Common myeloid progenitor, CD34-positive (primary cell): Measurements from ENCODE around the gene FOXP1.

Experiments
- CTCF ChIA-PET: fragments of 350-600 bp; sonication (Branson Sonifier 250); formaldehyde crosslinking; loops from one replicate; lab custom pipeline; 2021; ENCODE audit warnings: antibody characterized with exemption; lab: Charles Lee
- POLR2A ChIA-PET: fragments of 350-600 bp; sonication (Branson Sonifier 250); formaldehyde crosslinking; loops from one replicate; lab custom pipeline; 2021; ENCODE audit warnings: antibody characterized with exemption; lab: Charles Lee
- DNase-seq, 3 donors: peaks; one replicate each; pipeline versions ENCODE4 v3.0.0 to v3.0.0-alpha.2; 2013
- H3K27ac ChIP-seq, 2 experiments: 1 replicate in 1 of 2; 2 replicates in 1 of 2; pipeline ENCODE4 v1.7.0; 2013; ENCODE audit warnings: inconsistent platforms in 2 of 2, low read length in 2 of 2, mild to moderate bottlenecking in 2 of 2, low read depth in 1 of 2, moderate library complexity in 1 of 2; ENCODE audit not compliant: severe bottlenecking in 2 of 2, insufficient read depth in 1 of 2, poor library complexity in 1 of 2
- H3K27me3 ChIP-seq, 5 experiments: replicated peaks in 2 of 5; 1 replicate in 3 of 5; 2 replicates in 2 of 5; pipeline versions ENCODE4 v1.6.1 to v1.7.0; 2013; ENCODE audit warnings: low read length in 4 of 5, mild to moderate bottlenecking in 2 of 5, moderate library complexity in 2 of 5, inconsistent platforms in 1 of 5; ENCODE audit not compliant: insufficient read depth in 5 of 5, control insufficient read depth in 4 of 5
- H3K36me3 ChIP-seq, 4 experiments: 1 replicate in 2 of 4; 2 replicates in 2 of 4; pipeline versions ENCODE4 v1.6.1 to v1.7.0; 2013; ENCODE audit warnings: low read length in 3 of 4, control low read depth in 1 of 4, mild to moderate bottlenecking in 1 of 4; ENCODE audit not compliant: control insufficient read depth in 4 of 4, insufficient read depth in 4 of 4
- H3K4me1 ChIP-seq, 4 experiments: 1 replicate in 3 of 4; 2 replicates in 1 of 4; pipeline versions ENCODE4 v1.6.1 to v1.7.1; 2013; ENCODE audit warnings: low read length in 3 of 4, mild to moderate bottlenecking in 3 of 4, control low read depth in 1 of 4, inconsistent platforms in 1 of 4, moderate library complexity in 1 of 4; ENCODE audit not compliant: control insufficient read depth in 4 of 4, insufficient read depth in 4 of 4; ENCODE audit errors: control extremely low read depth in 1 of 4
- H3K4me3 ChIP-seq, 7 experiments: 1 replicate in 4 of 7; 2 replicates in 3 of 7; pipeline versions ENCODE4 v1.5.1 to v1.7.0; 2013; ENCODE audit warnings: mild to moderate bottlenecking in 7 of 7, low read length in 6 of 7, moderate library complexity in 6 of 7, inconsistent platforms in 2 of 7, low read depth in 2 of 7, control low read depth in 1 of 7; ENCODE audit not compliant: insufficient read depth in 4 of 7, control insufficient read depth in 1 of 7; ENCODE audit errors: extremely low read depth in 1 of 7
- H3K9me3 ChIP-seq, 5 experiments: 1 replicate in 4 of 5; 2 replicates in 1 of 5; pipeline versions ENCODE4 v1.6.1 to v1.7.1; 2013; ENCODE audit warnings: low read length in 4 of 5, mild to moderate bottlenecking in 2 of 5, inconsistent platforms in 1 of 5, low read depth in 1 of 5, moderate library complexity in 1 of 5; ENCODE audit not compliant: control insufficient read depth in 4 of 5, insufficient read depth in 2 of 5; ENCODE audit errors: control extremely low read depth in 1 of 5
- WGBS: methylation state at CpG from one replicate; pipeline ENCODE4 v1.1.5; 2013; ENCODE audit not compliant: insufficient coverage; 5-methylcytosine and 5-hydroxymethylcytosine counted together

Gene FOXP1

GRCh38 chr3:71304684-71305083 lies 278.8 kb downstream of the FOXP1 start:
- CTCF ChIA-PET, result interaction anchor here (1.0 to 1.6 kb wide), 5 partner anchors 9 to 298 kb away, joined by 3 to 6 read pairs (median 5); no protein-coding TSS in a partner anchor
- peaks cover 0 to 2% (median 0%) of the 10 kb centered on the region in 4 experiments for H3K36me3 ChIP-seq
- 3% methylated on average over 3 of the region's 3 CpGs for WGBS
- peak overlapping the region; percentile 67 to 89 for H3K27ac ChIP-seq
- peaks cover 42 to 81% (median 58%) of the 10 kb centered on the region in 4 experiments for H3K4me1 ChIP-seq
- peak overlapping the region in 6 of 7 experiments; percentile 61 to 81 (median 70) for H3K4me3 ChIP-seq
- H3K9me3 ChIP-seq, result no peaks in the 10 kb centered on the region
- POLR2A ChIA-PET, result no interaction called here
- H3K27me3 ChIP-seq, result no peaks in the 10 kb centered on the region
- peak in 2 of 3 donors; percentile 56 to 57 for DNase-seq

GRCh38 chr3:71304247-71304646 lies 279.3 kb downstream of the FOXP1 start:
- ChIA-PET POLR2A (no interaction called here), CTCF (interaction anchor here (0.7 to 1.5 kb wide), 4 partner anchors 10 to 298 kb away, joined by 4 to 6 read pairs (median 4); no protein-coding TSS in a partner anchor)
- WGBS, result no CpG with 5 or more reads among the region's 3 CpGs
- H3K27me3 ChIP-seq, result no peaks in the 10 kb centered on the region
- no peaks in the 10 kb centered on the region for H3K9me3 ChIP-seq
- H3K4me1 ChIP-seq, result peaks cover 38 to 77% (median 54%) of the 10 kb centered on the region in 4 experiments
- H3K4me3 ChIP-seq, result peak overlapping the region in 6 of 7 experiments; percentile 35 to 81 (median 66)
- no peak for DNase-seq
- peak overlapping the region; percentile 67 to 89 for H3K27ac ChIP-seq
- H3K36me3 ChIP-seq, result peaks cover 0 to 2% (median 0%) of the 10 kb centered on the region in 4 experiments

- ChIA-PET POLR2A (no interaction called here), CTCF (interaction anchor here (0.7 to 1.5 kb wide), 4 partner anchors 10 to 297 kb away, joined by 4 to 6 read pairs (median 4); no protein-coding TSS in a partner anchor)
- peak overlapping the region; percentile 67 to 89 for H3K27ac ChIP-seq
- H3K4me1 ChIP-seq, result peaks cover 35 to 72% (median 50%) of the 10 kb centered on the region in 4 experiments
- peaks cover 0 to 2% (median 0%) of the 10 kb centered on the region in 4 experiments for H3K36me3 ChIP-seq
- H3K4me3 ChIP-seq, result peak overlapping the region in 6 of 7 experiments; percentile 35 to 81 (median 66)
- WGBS, result 15% methylated on average over 4 of the region's 6 CpGs
- no peak for DNase-seq
- no peaks in the 10 kb centered on the region for H3K27me3 ChIP-seq
- no peaks in the 10 kb centered on the region for H3K9me3 ChIP-seq
Observed at GRCh38 chr3:71303627-71304200, 279.8 kb downstream of the FOXP1 start.

GRCh38 chr3:71302604-71303003 lies 280.9 kb downstream of the FOXP1 start:
- POLR2A ChIA-PET, result no interaction called here
- 70% methylated on average over 1 of the region's 2 CpGs for WGBS
- H3K4me1 ChIP-seq, result peaks cover 30 to 62% (median 44%) of the 10 kb centered on the region in 4 experiments
- no peaks in the 10 kb centered on the region for H3K36me3 ChIP-seq
- peak overlapping the region in 1 of 7 experiments; percentile 81 for H3K4me3 ChIP-seq
- CTCF ChIA-PET, result interaction anchor here (1.0 to 1.6 kb wide), 2 partner anchors 296 to 584 kb away, joined by 3 to 4 read pairs; no protein-coding TSS in a partner anchor
- DNase-seq, result no peak
- H3K27me3 ChIP-seq, result no peaks in the 10 kb centered on the region
- H3K27ac ChIP-seq, result no peak overlapping the region
- H3K9me3 ChIP-seq, result no peaks in the 10 kb centered on the region

- WGBS, result 68% methylated on average over 2 of the region's 4 CpGs
- POLR2A ChIA-PET, result no interaction called here
Observed at GRCh38 chr3:71300951-71301393, 282.6 kb downstream of the FOXP1 start.

GRCh38 chr3:71299160-71299559 lies 284.4 kb downstream of the FOXP1 start:
- ChIA-PET CTCF (interaction anchor here (1.6 kb wide), 1 partner anchor 93 kb away, joined by 3 read pairs; no protein-coding TSS in a partner anchor), POLR2A (no interaction called here)
- no CpG with 5 or more reads among the region's 5 CpGs for WGBS
- no peak overlapping the region for H3K4me3 ChIP-seq
- no peaks in the 10 kb centered on the region for H3K9me3 ChIP-seq
- H3K27ac ChIP-seq, result no peak overlapping the region
- H3K27me3 ChIP-seq, result no peaks in the 10 kb centered on the region
- H3K4me1 ChIP-seq, result peaks cover 21 to 41% (median 28%) of the 10 kb centered on the region in 4 experiments
- no peak for DNase-seq
- H3K36me3 ChIP-seq, result peaks cover 0 to 7% (median 3%) of the 10 kb centered on the region in 4 experiments

More at GRCh38 chr3:71300951-71301393, 282.6 kb downstream of the FOXP1 start:
- Histone ChIP-seq H3K27me3 (no peaks in the 10 kb centered on the region), H3K4me1 (peaks cover 29 to 58% (median 40%) of the 10 kb centered on the region in 4 experiments), H3K9me3 (no peaks in the 10 kb centered on the region), H3K4me3 (peak overlapping the region in 1 of 7 experiments; percentile 17), H3K27ac (no peak overlapping the region), H3K36me3 (peaks cover 0 to 3% (median under 1%) of the 10 kb centered on the region in 4 experiments)
- CTCF ChIA-PET, result interaction anchor here (1.2 to 2.0 kb wide), 3 partner anchors 11 to 294 kb away, joined by 3 to 5 read pairs (median 4); no protein-coding TSS in a partner anchor
- DNase-seq, result no peak

- H3K36me3 ChIP-seq, result peaks cover 0 to 10% (median 5%) of the 10 kb centered on the region in 4 experiments
- H3K4me3 ChIP-seq, result no peak overlapping the region
- DNase-seq, result peak in 1 of 3 donors; percentile 27
- H3K27ac ChIP-seq, result no peak overlapping the region
- H3K27me3 ChIP-seq, result no peaks in the 10 kb centered on the region
- CTCF ChIA-PET, result no interaction called here
- WGBS, result 95% methylated on average over 6 of the region's 7 CpGs
- no peaks in the 10 kb centered on the region for H3K9me3 ChIP-seq
- peaks cover 0 to 3% (median 1%) of the 10 kb centered on the region in 4 experiments for H3K4me1 ChIP-seq
- POLR2A ChIA-PET, result no interaction called here
Observed at GRCh38 chr3:71294919-71295318, 288.6 kb downstream of the FOXP1 start.
